ENCODE data around the gene EME1.

- TF ChIP-seq CHD2 (IDR thresholded peaks at IDR 0.05; ENCODE audit: low read length, partially characterized antibody) (no peak), EZH2phosphoT487 (IDR thresholded peaks at IDR 0.05; ENCODE audit: borderline replicate concordance, low read depth) (no peak), JUND (IDR thresholded peaks at IDR 0.05) (no peak), CTCF (IDR thresholded peaks at IDR 0.05) (no peak), ZBTB33 (IDR thresholded peaks at IDR 0.05; ENCODE audit: borderline replicate concordance, low read depth) (no peak), MAX (IDR thresholded peaks at IDR 0.05; ENCODE audit: low read depth) (no peak)
These were observed 55.9 kb downstream of the EME1 start for GRCh38 chr17:50428831-50429424.
